Activated gamma-delta T cell (primary cell): ENCODE measurements around the gene RIPK3.
"Not testable (repeated sequence)": the region's sequence is repeated elsewhere in the genome, so short reads cannot be mapped to it uniquely, and the experiment has no call there.

Source experiments
- DNase-seq: peaks from one replicate; lab custom pipeline; 2025; lab: John Stamatoyannopoulos, UW

Gene RIPK3

DNA sequence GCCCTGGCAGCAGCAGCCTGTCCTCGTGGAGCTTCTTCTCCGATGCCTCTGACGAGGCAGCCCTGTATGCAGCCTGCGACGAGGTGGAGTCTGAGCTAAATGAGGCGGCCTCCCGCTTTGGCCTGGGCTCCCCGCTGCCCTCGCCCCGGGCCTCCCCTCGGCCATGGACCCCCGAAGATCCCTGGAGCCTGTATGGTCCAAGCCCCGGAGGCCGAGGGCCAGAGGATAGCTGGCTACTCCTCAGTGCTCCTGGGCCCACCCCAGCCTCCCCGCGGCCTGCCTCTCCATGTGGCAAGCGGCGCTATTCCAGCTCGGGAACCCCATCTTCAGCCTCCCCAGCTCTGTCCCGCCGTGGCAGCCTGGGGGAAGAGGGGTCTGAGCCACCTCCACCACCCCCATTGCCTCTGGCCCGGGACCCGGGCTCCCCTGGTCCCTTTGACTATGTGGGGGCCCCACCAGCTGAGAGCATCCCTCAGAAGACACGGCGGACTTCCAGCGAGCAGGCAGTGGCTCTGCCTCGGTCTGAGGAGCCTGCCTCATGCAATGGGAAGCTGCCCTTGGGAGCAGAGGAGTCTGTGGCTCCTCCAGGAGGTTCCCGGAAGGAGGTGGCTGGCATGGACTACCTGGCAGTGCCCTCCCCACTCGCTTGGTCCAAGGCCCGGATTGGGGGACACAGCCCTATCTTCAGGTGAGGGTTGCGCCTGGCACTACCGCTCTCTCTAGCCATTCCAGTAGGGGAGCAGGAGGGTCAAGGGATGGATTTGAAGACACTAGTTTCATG, 30.3 kb upstream of the RIPK3 start:
- DNase-seq: no peak

DNA sequence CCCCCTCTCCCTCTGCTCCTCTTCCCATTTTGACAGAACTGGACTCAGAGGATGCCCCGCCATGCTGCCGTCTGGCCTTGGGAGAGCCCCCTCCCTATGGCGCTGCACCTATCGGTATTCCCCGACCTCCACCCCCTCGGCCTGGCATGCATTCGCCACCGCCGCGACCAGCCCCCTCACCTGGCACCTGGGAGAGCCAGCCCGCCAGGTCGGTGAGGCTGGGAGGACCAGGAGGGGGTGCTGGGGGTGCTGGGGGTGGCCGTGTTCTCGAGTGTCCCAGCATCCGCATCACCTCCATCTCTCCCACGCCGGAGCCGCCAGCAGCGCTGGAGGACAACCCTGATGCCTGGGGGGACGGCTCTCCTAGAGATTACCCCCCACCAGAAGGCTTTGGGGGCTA, 29.7 kb upstream of the RIPK3 start:
- DNase-seq: no peak

DNA sequence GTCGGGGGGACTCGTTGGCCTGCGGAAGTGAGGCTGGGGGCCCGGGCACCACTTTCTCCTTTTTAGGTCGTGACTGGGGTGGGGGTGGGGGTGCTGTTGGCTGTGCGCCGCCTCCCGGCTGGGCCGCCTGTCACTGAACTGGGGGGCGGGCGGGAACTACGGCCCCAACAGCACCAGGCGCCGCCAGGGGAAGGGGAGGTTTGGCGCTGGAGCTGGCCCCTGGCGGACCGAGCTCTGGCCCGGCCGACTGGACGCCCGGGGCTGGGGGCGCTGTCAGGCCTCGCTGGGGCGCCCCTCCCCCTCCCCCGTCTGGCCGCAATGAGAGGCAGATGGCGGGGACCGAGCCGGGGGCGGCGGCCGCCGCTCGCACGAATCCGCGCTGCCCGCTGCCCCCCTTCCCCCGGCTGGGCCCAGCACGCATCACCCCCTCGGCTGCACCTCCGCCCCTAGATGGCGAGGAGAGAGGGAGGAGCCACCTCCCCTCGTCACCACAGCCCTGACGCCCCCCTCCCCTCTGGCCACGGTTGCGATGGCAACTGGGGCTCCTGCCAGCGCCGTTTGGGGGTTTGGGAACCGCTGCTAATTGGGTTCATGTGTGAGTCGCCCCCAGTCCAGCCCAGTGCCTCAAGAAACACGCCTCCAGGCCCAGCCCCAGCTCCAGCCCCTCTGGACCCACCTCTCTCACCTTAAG, 28.9 kb upstream of the RIPK3 start:
- peak; percentile 31 for DNase-seq

DNA sequence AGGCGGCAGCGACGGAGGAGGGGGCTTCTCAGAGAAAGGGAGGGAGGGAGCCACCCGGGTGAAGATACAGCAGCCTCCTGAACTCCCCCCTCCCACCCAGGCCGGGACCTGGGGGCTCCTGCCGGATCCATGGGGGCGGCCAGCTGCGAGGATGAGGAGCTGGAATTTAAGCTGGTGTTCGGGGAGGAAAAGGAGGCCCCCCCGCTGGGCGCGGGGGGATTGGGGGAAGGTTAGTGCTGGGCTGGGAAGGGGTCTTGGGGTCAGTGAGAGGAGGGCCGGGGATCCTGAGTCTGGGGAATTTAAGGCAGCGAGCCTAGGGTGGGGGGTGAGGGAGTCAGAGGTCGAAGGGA, 28.4 kb upstream of the RIPK3 start:
- no peak for DNase-seq

DNA sequence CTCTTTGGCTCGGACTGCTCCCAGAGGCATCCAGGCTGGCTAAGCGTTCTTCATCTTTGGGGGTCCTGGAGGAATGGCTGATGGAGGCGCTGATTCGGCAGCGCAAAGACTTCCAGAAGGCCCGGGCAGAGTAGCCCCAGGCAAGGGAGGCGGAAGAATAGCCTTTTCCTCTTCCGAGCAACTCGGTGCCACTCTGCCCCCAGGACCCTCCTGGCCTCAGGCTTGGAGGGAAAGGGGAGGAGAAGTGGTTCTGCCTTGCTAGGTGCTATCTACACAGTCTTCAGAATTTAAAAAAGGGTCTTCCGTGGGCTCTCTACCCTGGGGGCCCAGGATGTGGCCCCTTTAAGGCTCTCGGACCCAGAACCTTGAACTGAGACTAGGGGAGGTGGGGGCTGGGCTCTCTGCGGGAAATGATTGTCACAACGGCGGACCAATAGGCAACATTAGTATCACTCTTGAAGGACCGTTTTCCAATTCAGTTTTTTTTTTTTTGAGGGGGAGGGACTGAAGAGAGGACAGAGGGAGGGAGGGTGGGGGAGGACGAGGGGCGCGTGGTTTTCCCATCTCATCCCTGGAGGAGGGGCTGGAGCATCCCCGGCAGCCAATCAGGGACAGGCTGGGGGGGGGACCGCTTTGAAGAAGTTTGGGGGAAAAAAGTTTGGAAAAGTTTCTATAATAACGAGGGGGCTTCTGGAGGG, 27.9 kb upstream of the RIPK3 start, which contains the start of gene NFATC4:
TSS of gene NFATC4 (plus strand) at position 671 of the 698 bp plus-strand sequence. CDS start 157 bp downstream, outside the sequence.
- no peak for DNase-seq

DNA sequence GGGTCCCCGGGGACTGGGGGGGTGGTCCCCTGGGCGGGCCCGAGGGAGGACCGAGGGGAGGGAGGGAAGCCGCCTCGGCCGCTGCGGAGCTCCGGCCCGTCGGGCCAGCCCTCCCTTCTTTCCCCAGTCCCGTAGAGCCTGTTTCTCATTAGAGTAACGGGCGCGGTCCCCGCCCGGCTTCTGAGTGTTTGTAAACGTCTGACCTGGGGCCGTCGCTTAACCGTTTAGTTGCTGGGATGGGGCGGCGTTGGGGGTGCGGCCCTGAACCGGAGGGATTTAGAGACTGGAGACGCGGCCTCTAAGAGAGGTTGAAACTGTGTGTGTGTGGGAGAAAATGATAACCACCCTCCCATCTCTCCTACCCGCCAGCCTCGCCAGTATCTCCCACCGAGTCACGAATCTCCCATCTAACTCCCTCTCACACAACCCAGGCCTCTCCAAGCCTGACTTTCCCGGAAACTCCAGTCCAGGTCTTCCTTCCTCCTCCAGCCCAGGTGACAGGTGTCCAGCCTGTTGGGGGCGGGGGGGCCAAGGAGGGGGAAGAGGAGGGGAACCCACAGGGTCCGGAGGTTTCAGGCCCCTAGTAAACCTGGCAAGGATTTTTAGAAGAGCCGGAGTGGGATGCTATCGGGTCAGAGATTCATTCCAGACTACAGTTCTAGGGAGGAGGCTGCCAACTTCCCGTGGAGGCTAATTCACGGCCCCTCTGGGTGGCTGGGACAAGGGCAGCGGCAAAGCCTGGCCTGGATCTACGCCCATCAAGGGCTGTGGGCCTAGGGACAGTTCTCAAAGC, 27.1 kb upstream of the RIPK3 start:
- DNase-seq: no peak

DNA sequence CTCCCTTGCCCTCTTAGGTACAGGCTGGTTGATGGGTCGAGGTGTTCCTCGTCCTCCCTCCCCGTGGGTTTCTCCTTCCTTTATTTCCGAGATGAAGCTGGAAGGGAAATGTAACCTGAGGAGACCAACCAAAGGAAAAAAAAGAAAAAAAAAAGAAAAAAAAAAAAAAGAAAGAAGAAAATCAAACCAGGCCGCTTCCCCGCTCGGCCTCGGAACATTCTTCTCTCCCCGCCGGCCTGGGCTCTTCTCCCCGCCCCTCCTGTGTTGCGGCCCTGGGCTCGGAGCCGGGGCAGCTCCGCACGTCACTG, 26.6 kb upstream of the RIPK3 start:
- DNase-seq: no peak

DNA sequence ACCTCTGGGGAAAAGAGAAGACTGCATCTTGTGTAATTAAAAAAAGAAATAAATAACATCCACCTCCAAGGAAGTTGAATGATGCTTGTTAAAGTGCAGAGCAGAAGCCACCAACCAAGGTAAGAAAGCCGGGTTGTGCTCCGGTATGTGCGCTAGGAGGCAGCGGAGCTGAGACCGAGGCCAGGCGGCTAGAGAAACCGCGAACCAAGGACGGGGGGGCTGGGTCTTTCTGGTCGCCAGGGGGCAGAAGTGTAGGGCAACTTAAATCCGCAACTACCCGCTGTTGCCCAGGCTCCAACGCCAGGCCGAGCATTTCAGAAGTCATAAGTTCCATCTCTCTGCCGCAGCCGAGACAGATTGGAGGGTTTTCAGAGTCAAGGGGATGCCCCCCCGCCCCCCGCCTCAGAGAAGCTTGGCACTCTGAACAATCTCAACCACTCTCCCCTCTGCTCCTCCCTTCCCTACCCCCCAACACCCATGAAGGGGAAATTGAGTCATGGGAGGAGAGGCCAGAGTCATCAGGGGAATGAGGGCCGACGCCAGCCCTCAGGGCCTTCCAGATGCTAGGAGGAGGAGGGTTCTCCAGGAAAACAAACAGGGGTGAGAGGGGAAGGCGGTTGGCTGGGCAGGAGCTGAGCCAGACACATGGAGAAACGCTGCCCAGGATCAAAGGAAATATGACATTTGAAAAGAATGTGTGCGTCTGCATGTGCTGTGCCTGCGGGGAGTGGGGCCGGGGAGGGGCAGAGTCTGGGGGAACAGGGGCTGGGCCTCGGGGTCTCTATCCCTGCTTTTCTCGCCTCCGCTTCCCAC, 26.0 kb upstream of the RIPK3 start:
- no peak for DNase-seq

- DNase-seq: no peak
These were observed 25.1 kb upstream of the RIPK3 start for GRCh38 chr14:24364841-24365240.

- no peak for DNase-seq
These were observed 23.6 kb upstream of the RIPK3 start for GRCh38 chr14:24363401-24363800.

- DNase-seq: no peak
These were observed 22.6 kb upstream of the RIPK3 start for GRCh38 chr14:24362241-24362960.

GRCh38 chr14:24361326-24361725, 21.5 kb upstream of the RIPK3 start:
- no peak for DNase-seq

DNA sequence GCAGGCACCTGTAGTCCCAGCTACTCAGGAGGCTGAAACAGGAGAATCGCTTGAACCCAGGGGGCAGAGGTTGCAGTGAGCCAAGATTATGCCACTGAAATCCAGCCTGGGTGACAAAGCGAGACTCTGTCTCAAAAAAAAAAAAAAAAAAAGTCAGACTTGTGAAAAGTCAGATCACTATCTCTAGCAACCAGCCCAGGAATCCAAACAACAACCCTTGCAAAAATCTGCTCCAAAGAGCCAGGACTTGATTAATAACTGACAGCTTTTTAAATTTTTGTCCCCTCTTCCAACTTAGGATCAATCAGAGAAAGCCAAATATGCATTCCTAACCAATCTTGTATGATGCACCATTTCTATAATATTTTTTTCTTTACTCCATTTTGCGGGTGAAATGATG, 20.5 kb upstream of the RIPK3 start:
- DNase-seq: no peak

DNA sequence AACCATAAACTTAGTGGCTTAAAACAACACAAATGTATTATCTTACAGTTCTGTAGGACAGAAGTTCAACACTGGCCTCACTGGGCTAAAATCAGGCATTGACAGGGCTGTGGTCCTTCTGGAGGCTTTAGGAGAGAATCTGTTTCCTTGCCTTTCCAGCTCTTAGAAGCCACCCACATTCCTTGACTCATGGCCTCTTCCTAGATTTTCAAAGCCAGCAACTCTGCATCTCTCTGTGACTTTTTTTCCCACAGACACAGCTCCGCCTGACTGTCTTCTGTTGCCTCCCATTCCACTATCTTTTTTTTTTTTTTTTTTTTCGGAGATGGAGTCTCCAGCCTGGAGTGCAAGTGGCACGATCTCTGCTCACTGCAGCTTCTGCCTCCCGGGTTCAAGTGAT, 16.4 kb upstream of the RIPK3 start:
- DNase-seq: no peak

DNA sequence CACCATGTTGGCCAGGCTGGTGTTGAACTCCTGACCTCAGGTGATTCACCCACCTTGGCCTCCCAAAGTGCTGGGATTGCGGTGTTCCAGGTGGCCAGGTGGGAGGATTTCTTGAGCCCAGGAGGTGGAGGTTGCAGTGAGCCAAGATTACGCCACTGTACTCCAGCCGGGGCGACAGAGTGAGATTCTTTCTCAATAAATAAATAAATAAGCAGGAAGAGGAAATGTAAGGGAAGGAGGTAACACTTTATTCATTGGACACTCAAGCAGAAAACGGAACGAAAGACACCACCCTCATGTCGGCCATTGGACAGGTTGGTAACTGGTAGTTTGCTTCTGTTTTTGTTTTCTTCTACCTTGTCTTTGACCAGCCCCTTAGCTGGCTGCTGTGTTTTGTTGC, 15.2 kb upstream of the RIPK3 start:
- no peak for DNase-seq

GRCh38 chr14:24354482-24354825, 14.7 kb upstream of the RIPK3 start:
- not testable (repeated sequence) for DNase-seq

DNA sequence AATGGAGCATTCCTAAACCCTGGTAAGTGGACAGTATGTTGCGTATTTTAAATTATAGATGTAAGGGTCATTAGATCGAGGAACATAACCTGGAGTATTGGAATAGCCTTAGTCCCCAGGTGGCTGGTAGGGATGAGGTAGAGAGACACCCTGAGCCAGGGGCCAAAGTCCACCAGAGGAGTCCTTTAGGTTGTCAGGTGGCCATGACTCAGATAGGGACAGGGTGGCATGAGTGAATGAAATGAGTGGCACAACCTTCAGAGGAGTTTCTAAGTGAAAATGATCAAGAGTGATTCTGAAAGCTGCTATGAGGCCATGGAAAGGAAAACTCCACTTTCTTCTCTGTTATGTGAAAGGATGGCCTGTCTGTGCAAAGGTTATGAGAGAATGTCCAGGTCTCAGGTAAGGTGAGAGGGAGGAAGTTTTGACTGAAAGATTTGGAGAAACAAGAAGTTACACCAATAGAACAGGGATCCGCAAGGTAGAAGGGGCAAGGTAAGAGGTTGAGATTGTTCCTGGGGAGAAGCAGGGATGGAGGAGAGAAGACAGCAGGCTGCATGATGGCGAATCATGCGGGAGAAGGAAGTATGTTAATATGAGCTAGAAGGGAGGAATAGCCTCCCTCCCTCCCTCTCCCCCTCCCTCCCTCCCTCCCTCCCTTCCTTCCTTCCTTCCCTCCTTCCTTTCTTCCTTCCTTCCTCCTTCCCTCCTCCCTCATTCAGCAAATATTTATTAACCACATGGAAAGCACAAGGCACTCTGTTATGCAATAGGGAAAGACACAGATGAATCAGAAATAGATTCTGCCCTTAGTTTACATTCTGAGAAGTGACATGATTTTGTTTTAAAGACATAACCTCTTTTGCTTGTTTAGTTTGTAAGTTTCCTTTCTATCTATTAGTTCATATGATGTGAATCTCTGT, 14.0 kb upstream of the RIPK3 start:
- no peak for DNase-seq

- DNase-seq: no peak
These were observed 11.7 kb upstream of the RIPK3 start for GRCh38 chr14:24351517-24351916.

- DNase-seq: no peak
These were observed 10.0 kb upstream of the RIPK3 start for GRCh38 chr14:24349742-24350141.

- DNase-seq: no peak
These were observed 8.4 kb upstream of the RIPK3 start for GRCh38 chr14:24348186-24348585.
